Stimulated activated CD8-positive, alpha-beta memory T cell treated with anti-CD3 and anti-CD28 coated beads, Interleukin-12 subunit alpha, Interleukin-12 subunit beta, amount 100 ng/mL, for 24 hours (primary cell): Measurements from ENCODE around the gene CHST3.
A peak's percentile ranks its signal among the peaks of the same experiment; 100 is the strongest.
"Not testable (repeated sequence)": the region's sequence is repeated elsewhere in the genome, so short reads cannot be mapped to it uniquely, and the experiment has no call there.

ENCODE experiments used
- DNase-seq: peaks from one replicate; pipeline ENCODE4 v3.0.0-alpha.2; 2020; ENCODE audit errors: extremely low read depth

Gene CHST3

GRCh38 chr10:72030762-72031543 lies 66.8 kb downstream of the CHST3 start:
- DNase-seq, result no peak

DNA sequence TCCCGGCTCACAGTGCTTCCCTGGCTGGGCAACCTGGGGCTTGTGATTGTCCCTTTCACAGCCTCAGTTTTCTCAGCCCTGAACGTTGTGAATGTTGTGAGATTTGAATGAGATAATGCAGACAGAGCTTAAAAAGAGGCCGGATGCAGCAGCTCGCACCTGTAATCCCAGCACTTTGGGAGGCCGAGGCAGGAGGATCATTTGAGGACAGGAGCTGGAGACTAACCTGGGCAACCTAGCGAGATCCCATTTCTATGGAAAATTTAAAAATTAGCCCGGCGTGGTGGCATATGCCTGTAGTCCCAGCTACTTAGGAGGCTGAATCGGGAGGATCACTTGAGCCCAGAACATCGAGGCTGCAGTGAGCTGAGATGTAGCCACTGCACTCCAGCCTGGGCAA lies 67.5 kb downstream of the CHST3 start:
- DNase-seq, result no peak

GRCh38 chr10:72032409-72033162 lies 68.4 kb downstream of the CHST3 start:
- DNase-seq, result not testable (repeated sequence)

DNA sequence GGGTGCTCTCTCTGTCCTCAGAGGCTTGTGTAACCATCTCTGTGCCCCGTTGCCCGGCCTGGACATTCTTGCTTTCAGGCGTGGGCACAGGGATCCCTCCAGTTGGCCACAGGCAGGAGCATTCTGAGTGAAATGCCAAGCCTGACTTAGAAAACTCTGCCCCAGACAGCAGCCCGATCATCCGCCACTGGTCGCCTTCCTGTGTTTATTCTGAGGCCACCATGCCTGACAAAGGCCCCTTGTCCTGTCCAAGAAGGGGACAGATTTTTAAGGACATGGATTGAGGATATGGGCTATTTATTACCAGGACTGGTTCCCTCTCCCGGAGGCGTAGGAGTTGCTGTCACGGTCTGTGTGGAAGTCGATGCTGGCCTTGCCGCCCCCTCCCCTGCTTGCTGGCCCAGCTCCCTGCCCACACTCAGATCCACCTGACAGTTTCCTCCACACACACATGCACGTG lies 69.9 kb downstream of the CHST3 start:
- no peak for DNase-seq

GRCh38 chr10:72034761-72035160 lies 70.6 kb downstream of the CHST3 start:
- no peak for DNase-seq

GRCh38 chr10:72035252-72035887 lies 71.2 kb downstream of the CHST3 start:
- no peak for DNase-seq

- no peak for DNase-seq
These were observed 73.1 kb downstream of the CHST3 start for GRCh38 chr10:72037266-72037665.

- no peak for DNase-seq
These were observed 73.6 kb downstream of the CHST3 start for GRCh38 chr10:72037811-72038210.

DNA sequence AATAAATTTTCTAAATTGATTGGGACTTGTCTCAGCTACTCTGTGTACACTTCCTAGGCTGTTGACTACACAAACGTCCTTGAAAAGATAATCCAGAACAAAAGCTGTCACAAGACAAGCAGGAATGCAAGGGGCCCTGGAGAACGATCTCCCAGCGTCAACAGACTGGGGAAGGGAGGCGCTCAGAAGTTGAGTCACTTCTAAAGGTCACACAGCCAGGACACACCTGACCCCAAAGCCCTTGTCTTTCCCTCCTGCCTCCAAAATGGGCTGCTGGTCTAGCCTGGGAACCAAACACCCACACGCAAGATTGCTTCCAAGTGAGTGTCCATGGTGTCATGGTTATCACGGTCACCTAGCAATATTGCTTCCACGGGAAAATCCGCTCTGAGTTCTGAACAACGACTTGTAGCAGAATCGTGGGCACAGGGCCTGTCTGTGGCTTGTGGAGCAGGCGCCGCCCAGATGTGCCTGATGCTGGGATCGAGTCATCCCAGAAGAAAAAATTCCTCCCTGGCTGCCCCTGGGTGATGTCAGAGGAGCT lies 74.3 kb downstream of the CHST3 start:
- no peak for DNase-seq

DNA sequence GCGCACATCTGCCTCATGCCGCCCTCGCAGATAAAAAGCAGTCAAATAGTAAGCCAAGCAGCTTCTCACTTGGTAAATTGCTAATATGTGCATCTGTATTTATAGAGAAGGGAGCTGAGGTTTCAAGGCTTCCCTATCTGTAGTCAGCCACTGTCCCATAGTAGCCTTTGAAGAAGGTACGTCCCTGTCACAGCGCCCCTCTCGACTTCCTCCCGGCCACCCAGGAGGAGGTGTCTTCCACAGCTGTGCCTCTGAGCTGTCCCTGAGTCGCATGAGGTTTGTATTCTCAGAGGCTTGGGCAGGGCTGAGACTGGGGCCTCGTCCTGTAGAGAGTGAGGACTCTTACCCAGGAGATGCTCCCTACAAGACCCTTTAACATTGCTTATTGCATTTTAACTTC lies 75.2 kb downstream of the CHST3 start:
- DNase-seq, result no peak

- no peak for DNase-seq
These were observed 77.3 kb downstream of the CHST3 start for GRCh38 chr10:72041491-72041890.

DNA sequence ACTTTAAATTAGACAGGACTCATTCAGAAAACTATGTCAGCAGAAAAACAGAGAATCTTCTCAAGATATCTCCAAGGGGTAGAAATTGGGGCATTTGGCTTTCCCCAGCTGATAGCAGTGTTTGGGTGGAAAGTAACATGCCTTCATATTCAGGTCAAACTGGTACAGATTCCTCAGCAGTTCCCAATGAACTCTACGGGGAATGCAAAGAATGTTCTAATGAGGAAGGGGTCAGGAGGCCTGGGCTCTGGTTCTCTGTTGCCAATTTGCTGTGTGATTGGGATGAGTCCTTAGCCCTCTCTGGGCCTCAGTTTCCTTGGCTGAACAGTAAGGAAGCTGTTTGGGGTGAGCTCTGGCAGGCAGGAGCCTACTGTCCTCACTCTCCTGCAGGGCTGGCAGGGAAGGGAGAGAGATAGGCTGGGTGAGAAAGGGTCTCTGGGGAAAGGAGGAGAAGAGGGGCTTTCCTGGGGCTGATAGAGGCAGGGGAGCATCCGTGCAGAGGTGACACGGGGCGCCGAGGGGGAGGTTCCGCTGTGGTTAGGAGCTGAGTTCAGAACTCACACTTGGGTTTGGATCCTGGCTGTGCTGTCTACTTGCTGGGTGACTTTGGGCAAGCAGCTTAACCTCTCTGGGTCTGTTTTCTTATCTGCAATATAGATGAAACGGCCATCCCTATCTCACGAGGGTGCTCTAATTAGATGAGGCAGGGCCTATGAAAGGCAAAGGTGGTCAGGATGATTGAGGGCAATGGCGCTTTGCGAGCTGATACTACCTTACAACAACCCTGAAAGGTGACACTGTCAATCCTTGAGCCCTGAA lies 79.0 kb downstream of the CHST3 start:
- DNase-seq, result no peak

GRCh38 chr10:72044417-72045041 lies 80.3 kb downstream of the CHST3 start:
- DNase-seq, result no peak

DNA sequence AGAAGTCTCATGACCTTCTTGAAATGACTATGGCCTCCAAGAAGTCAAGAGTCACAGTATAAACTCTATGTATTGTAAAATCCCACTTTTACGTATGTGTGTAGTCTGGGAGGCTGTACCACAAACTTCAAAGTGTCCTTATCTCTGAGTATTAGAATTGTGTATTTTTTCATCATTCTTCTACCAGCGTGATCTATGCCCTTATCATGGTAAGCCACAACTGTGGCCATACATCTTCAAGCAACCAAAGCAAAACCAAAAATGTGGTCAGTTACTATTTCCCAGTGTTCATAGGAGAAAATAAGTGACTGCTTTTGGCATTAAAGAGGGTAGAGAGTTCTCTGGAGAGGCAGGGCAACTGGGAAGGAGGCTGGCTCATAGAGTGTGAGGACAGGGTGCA lies 81.4 kb downstream of the CHST3 start:
- DNase-seq, result no peak

- peak; percentile 62 for DNase-seq
These were observed 84.4 kb downstream of the CHST3 start for GRCh38 chr10:72048450-72049124.

DNA sequence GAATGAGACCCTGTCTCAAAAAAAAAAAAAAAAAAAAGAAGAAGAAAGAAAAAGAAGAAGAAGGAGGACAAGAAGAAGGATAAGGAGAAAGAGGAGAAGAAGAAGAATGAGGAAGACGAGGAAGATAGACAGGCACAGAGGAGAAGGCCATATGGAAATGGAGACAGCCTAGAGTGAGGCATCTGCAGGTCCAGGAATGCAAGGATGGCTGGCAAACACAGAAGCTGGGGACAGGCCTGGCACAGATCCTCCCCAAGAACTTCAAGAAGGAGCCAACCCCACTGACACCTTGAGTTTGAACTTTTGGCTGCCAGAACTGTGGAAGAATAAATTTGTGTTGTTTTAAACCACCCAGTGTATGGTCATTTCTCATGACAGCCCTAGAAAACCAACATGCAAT lies 85.3 kb downstream of the CHST3 start:
- no peak for DNase-seq

DNA sequence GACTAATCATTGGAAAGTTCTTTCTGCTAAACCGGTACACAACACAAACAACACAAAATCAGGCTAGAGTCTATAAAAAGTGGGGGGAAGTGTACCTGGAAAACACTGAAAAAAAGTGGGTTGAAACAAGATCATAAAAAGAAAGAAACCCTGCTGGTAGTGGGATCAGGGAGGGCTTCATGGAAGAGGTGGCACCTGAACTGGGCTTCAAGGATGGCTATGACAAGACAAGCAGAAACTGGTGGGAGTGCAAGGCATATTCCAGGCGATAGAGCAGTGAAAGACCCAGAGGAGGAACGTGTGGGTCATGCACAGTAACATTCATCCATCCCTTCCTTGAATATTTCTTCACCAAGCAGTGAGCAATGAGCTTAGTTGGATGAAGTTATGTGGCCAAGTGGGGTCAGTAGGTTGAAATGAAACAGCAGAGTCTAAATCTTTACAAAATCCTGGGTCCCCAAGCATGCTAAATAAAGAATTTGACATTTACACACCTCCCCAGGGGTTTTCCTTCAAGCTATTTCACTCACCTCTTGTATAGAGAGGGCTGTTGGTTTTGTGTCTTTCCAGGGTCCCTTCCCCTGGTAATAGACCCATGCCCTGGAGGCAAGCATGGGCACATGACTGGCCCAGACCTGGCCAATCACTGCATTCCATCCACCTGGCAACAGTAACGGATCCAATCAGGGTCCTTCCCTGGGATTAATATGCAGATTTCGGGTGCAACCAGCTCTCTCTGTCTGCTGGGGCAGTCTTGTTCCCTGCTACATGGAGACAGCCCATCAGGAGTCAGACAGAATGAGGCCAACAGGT lies 86.0 kb downstream of the CHST3 start:
- DNase-seq, result no peak

- DNase-seq, result no peak
These were observed 86.7 kb downstream of the CHST3 start for GRCh38 chr10:72050873-72051272.

- no peak for DNase-seq
These were observed 89.5 kb downstream of the CHST3 start for GRCh38 chr10:72053690-72054089.

DNA sequence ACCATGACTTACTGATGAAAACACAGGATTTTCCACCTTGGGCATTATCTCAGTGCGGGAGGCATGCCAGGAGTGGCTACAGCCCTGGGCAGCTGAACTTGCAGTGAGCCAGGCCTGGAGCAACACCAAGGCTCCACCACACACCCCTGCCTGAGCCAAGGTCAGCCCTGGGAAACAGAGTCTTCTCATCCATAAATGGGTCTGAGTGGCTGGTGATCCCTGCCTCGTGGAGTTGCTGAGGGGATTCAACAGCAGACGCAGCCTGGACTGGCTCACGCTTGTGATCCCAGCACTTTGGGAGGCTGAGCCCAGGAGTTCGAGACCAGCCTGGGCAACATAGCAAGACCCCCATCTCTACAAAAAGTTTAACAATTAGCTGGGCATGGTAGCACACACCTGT lies 91.9 kb downstream of the CHST3 start:
- DNase-seq, result no peak
